Right lobe of liver (tissue), 6 donors: Measurements from ENCODE around the gene TAB3. TPM values are rescaled to one million over a fixed set of nuclear protein-coding genes. Genes with fewer than 3 reads are reported as not detected.

Experiments used
- ATAC-seq, 4 donors: fragments of 200-7000 bp; cut with Tn5 transposase; one replicate each; pipeline ENCODE4 v1.9.1; 2020; ENCODE audit warnings: mild to moderate bottlenecking in 4 of 4, moderate library complexity in 4 of 4
- DNase-seq, 3 donors: peaks; one replicate each; pipeline ENCODE4 v3.0.0-alpha.2; 2020
- H3K27ac ChIP-seq, 3 donors: fragments of 200-600 bp; one replicate each; pipeline ENCODE4 v1.8.0; 2022
- H3K27me3 ChIP-seq, 2 donors: fragments of 200-600 bp; one replicate each; pipeline ENCODE4 v1.8.0; 2022
- H3K36me3 ChIP-seq, 4 donors: fragments of 200-600 bp; sonication (generic) in 1 of 4; one replicate each; pipeline versions ENCODE4 v1.5.1 to v1.8.0; 2017 to 2022; ENCODE audit warnings: control low read depth in 1 of 4
- H3K4me1 ChIP-seq, 4 donors: fragments of 200-600 bp; sonication (generic) in 1 of 4; one replicate each; pipeline versions ENCODE4 v1.5.1 to v1.8.0; 2017 to 2022; ENCODE audit warnings: control low read depth in 1 of 4
- H3K4me3 ChIP-seq, 3 donors: fragments of 200-600 bp; one replicate each; pipeline ENCODE4 v1.8.0; 2022
- H3K9me3 ChIP-seq, 4 donors: fragments of 200-600 bp; sonication (generic) in 1 of 4; one replicate each; pipeline versions ENCODE4 v1.5.1 to v1.8.0; 2017 to 2022; ENCODE audit warnings: control low read depth in 1 of 4
- POLR2A ChIP-seq: fragments of 450-650 bp; IDR thresholded peaks from one replicate; pipeline ENCODE4 v1.6.1; 2017; ENCODE audit warnings: antibody characterized with exemption, mild to moderate bottlenecking
- WGBS: methylation state at CpG from one replicate; pipeline ENCODE4 v1.1.6; 2018; ENCODE audit warnings: low coverage, low lambda C conversion rate; ENCODE audit not compliant: insufficient coverage; ENCODE audit errors: missing lambda C conversion rate; 5-methylcytosine and 5-hydroxymethylcytosine counted together
- intact Hi-C, 2 donors: fragments of 100-400 bp; cut with DNase I; formaldehyde crosslinking; loops; one replicate each; pipeline versions ENCODE4 v1.11.2 to v1.14.1; 2022
- total RNA-seq, 6 experiments: library from RNA; depleted of rRNA in 2 of 6; stranded (reverse); fragments of >200 nt in 2 of 6; fragmentation: NEBNext Ultra II Directional in 3 of 6; extraction: Animal tissue kit (Norgen Biotek cat#: 25700) in 3 of 6; gene quantifications; one replicate each; pipeline versions ENCODE4 v1.1.0 to v1.2.4, GENCODE V29; 2016 to 2023
- TF ChIP-seq, protein P1 (sequence below), 4 donors: fragments of 200-600 bp in 3 of 4; fragments of 450-650 bp in 1 of 4; IDR thresholded peaks; one replicate each; pipeline versions ENCODE4 v1.5.1 to v1.8.0; 2016 to 2022; ENCODE audit warnings: antibody characterized with exemption in 4 of 4, mild to moderate bottlenecking in 2 of 4
- donor health status: DM: no; HTN: yes; CAD: no.
- donor health status: DM: no; HTN: no; CAD: no.
- donor health status: DM: no; HTN: no; CAD: no.
- donor health status: DM: no; HTN: yes; CAD: no.
- donor health status: DM: no; HTN: yes; CAD: no.

TAB3 gene
- total RNA-seq, 6 experiments from 2014 or later = 17.1 to 38.6 (median 23.6) TPM

- H3K36me3 ChIP-seq = no peaks in the 10 kb centered on the region
- no peak overlapping the region for H3K4me3 ChIP-seq
- no peak for DNase-seq
- no peak for TF ChIP-seq POLR2A
- TF ChIP-seq, protein P1, sequence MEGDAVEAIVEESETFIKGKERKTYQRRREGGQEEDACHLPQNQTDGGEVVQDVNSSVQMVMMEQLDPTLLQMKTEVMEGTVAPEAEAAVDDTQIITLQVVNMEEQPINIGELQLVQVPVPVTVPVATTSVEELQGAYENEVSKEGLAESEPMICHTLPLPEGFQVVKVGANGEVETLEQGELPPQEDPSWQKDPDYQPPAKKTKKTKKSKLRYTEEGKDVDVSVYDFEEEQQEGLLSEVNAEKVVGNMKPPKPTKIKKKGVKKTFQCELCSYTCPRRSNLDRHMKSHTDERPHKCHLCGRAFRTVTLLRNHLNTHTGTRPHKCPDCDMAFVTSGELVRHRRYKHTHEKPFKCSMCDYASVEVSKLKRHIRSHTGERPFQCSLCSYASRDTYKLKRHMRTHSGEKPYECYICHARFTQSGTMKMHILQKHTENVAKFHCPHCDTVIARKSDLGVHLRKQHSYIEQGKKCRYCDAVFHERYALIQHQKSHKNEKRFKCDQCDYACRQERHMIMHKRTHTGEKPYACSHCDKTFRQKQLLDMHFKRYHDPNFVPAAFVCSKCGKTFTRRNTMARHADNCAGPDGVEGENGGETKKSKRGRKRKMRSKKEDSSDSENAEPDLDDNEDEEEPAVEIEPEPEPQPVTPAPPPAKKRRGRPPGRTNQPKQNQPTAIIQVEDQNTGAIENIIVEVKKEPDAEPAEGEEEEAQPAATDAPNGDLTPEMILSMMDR (IDR thresholded peaks at IDR 0.05) = no peak
- H3K4me1 ChIP-seq = no peaks in the 10 kb centered on the region
- no peak overlapping the region for H3K27ac ChIP-seq
- no peak for ATAC-seq
- 29% methylated on average over 7 of the region's 7 CpGs for WGBS
- intact Hi-C loops = no loop called here
- H3K9me3 ChIP-seq = no peaks in the 10 kb centered on the region
- no peaks in the 10 kb centered on the region for H3K27me3 ChIP-seq
These were observed 21.2 kb upstream of the TAB3 start for GRCh38 chrX:30910124-30910860.

DNA sequence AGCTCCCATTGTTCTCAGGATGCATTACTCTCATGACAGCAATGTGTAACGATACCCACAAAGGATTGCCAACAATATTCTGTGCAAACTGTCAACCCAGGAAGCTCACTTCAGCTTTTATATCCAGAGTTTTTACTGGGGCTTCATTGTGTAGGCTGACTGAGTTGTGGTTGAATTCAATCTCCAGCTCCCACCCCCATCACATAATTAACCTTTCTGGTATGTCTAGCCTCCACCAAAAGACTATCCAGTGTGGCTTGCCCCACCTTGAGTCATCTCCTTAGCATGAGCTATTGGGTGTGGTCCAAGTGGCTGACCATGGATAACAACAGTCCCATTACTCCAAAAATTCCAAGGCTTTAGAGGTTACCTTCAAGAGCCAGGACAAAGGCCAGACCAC, 17.7 kb upstream of the TAB3 start:
- DNase-seq = no peak

DNA sequence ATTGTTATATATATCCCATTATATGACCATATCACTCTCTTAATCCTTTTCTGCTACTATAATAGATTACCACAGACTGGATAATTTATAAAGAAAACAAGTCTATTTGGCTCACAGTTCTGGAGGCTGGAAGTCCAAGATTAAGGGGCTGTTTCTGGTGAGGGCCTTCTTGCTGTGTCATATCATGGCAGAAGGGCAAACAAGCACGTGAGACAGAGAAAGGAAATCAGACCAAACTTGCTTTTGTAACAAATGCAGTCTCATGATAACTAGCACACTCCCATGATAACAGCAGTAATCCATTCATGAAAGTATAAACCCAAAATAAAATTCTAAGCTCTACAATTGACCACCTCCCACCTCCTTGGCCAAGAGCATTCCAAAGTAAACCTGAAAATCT, 16.3 kb upstream of the TAB3 start:
- no peak for ATAC-seq
- Histone ChIP-seq H3K4me3 (no peak overlapping the region), H3K27me3 (no peaks in the 10 kb centered on the region), H3K27ac (no peak overlapping the region), H3K9me3 (no peaks in the 10 kb centered on the region), H3K36me3 (no peaks in the 10 kb centered on the region), H3K4me1 (no peaks in the 10 kb centered on the region)
- intact Hi-C loops = no loop called here
- no peak for DNase-seq
- WGBS = 36% methylated on average over 1 of the region's 1 CpG
- TF ChIP-seq, protein P1 (IDR thresholded peaks at IDR 0.05) = no peak
- TF ChIP-seq POLR2A = no peak

More for the DNA sequence above, 17.7 kb upstream of the TAB3 start:
- 46% methylated on average over 1 of the region's 1 CpG for WGBS
- Histone ChIP-seq H3K4me1 (no peaks in the 10 kb centered on the region), H3K36me3 (no peaks in the 10 kb centered on the region), H3K27ac (no peak overlapping the region), H3K27me3 (no peaks in the 10 kb centered on the region), H3K9me3 (no peaks in the 10 kb centered on the region), H3K4me3 (no peak overlapping the region)
- intact Hi-C loops = no loop called here
- no peak for ATAC-seq
- TF ChIP-seq POLR2A = no peak
- TF ChIP-seq, protein P1 (IDR thresholded peaks at IDR 0.05) = no peak

- Histone ChIP-seq H3K4me3 (no peak overlapping the region), H3K27me3 (no peaks in the 10 kb centered on the region), H3K27ac (no peak overlapping the region), H3K9me3 (no peaks in the 10 kb centered on the region), H3K4me1 (no peaks in the 10 kb centered on the region), H3K36me3 (no peaks in the 10 kb centered on the region)
- TF ChIP-seq POLR2A = no peak
- TF ChIP-seq, protein P1 (IDR thresholded peaks at IDR 0.05) = no peak
- intact Hi-C loops = no loop called here
- ATAC-seq (no peak), DNase-seq (no peak)
- 7% methylated on average over 3 of the region's 3 CpGs for WGBS
These were observed 15.6 kb upstream of the TAB3 start for GRCh38 chrX:30904632-30905031.
